ENCODE data around the gene SMG6. TPM values are rescaled to one million over a fixed set of nuclear protein-coding genes. Genes with fewer than 3 reads are reported as not detected.

The SMG6 gene
- polyA plus RNA-seq, 1 donor: 30.1 TPM

- no peak for DNase-seq
Measured at GRCh38 chr17:2060681-2061440, 242.7 kb downstream of the SMG6 start.

DNA sequence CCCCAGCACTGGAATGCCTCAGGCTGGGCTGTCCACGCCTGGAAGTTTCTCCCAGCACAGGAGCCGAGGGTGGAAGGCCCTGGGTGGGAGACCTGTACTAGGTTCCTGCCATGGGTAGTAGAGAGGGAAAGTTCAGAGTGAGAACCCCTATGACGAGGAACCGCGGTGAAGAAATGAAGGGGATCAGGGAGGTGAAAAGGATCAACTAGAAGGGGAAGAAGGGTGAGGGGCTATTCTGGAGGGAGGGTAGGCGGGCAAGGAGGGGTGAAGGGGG is 243.3 kb downstream of the SMG6 start:
- no peak for DNase-seq

DNA sequence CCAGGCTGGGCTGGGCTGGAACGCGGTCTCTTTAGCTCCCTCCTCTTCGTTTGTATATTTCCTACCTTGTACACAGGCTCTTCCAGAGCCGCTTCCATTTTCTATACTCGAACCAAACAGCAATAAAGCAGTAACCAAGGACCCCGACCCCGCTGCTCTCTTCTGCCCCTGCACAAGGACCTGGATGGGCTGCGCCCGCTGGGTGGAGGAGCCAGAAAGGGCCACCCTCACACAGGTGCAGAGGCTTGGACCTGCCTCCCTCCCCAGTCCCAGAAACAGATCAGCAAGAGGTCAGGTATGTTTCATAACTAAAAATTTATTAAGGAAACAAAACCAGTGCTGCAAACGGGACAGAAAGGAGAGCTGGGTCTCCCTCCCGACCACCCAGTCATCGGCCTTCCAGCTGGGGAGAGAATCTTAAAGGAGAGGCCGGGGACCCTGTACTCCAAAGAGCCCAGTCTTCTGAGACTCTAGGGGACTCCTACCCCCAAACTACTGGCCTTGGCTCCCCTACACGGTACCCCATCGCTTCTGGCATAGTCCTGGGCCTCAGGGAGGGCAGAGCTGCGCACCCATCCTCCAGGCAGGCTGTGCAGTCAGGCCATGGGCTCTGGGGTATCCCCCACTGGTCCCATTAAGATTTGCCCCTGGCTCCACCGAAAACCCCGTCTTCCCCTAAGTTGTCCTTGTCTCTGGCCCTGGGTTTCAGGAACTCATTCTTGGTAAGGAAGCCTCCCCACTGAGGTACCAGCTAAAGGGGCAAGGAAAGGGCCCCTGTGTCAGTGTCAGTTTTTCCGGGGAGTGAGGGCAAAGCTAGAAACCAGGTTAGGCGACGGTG is 243.8 kb downstream of the SMG6 start:
- DNase-seq: no peak

- no peak for DNase-seq
Measured at GRCh38 chr17:2058586-2059546, 244.7 kb downstream of the SMG6 start.

GRCh38 chr17:2057760-2058585 is 245.6 kb downstream of the SMG6 start:
- DNase-seq: no peak

DNA sequence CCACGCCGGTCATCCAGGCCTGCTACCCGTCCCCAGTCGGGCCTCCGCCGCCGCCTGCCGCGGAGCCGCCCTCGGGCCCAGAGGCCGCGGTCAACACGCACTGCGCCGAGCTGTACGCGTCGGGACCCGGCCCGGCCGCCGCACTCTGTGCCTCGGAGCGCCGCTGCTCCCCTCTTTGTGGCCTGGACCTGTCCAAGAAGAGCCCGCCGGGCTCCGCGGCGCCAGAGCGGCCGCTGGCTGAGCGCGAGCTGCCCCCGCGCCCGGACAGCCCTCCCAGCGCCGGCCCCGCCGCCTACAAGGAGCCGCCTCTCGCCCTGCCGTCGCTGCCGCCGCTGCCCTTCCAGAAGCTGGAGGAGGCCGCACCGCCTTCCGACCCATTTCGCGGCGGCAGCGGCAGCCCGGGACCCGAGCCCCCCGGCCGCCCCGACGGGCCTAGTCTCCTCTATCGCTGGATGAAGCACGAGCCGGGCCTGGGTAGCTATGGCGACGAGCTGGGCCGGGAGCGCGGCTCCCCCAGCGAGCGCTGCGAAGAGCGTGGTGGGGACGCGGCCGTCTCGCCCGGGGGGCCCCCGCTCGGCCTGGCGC is 246.3 kb downstream of the SMG6 start:
- no peak for DNase-seq

DNA sequence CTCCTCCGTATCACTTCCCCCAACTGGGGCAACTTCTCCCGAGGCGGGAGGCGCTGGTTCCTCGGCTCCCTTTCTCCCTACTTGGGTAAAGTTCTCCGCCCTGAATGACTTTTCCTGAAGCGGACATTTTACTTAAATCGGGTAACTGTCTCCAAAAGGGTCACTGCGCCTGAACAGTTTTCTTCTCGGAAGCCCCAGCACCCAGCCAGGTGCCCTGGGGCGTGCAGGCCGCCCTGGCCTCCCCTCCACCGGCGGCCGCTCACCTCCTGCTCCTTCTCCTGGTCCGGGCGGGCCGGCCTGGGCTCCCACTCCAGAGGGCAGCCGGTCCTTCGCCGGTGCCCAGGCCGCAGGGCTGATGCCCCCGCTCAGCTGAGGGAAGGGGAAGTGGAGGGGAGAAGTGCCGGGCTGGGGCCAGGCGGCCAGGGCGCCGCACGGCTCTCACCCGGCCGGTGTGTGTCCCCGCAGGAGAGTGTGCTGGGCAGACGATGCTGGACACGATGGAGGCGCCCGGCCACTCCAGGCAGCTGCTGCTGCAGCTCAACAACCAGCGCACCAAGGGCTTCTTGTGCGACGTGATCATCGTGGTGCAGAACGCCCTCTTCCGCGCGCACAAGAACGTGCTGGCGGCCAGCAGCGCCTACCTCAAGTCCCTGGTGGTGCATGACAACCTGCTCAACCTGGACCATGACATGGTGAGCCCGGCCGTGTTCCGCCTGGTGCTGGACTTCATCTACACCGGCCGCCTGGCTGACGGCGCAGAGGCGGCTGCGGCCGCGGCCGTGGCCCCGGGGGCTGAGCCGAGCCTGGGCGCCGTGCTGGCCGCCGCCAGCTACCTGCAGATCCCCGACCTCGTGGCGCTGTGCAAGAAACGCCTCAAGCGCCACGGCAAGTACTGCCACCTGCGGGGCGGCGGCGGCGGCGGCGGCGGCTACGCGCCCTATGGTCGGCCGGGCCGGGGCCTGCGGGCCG is 247.1 kb downstream of the SMG6 start:
- no peak for DNase-seq

DNA sequence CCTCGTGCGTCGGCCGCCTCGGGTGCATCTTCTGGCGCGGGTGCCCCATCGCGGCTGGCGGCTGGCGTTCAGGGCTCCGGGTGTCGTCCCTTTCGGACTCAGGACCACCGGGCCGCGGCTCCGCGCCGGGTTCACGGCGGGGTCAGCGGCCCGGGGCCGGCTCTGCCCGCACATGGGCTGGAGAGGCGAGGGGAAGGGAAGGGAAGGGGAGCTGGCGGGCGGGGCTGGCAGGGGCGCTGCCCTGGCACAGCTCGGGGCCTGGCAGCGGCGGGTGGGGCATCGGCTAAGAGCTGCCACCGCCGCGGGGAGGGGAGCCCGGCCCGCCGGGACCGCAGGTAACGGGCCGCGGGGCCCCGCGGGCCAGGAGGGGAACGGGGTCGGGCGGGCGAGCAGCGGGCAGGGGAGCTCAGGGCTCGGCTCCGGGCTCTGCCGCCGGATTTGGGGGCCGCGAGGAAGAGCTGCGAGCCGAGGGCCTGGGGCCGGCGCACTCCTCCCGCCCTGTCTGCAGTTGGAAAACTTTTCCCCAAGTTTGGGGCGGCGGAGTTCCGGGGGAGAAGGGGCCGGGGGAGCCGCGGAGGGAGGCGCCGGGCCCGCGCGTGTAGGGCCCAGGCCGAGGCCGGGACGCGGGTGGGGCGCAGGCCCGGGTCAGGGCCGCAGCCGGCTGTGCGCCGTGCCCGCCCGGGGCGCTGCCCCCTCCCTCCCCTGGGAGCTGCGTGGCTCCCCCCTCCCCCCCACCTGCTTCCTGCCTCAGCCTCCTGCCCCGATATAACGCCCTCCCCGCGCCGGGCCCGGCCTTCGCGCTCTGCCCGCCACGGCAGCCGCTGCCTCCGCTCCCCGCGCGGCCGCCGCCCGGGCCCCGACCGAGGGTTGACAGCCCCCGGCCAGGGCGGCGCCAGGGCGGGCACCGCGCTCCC is 248.0 kb downstream of the SMG6 start:
- DNase-seq: no peak

DNA sequence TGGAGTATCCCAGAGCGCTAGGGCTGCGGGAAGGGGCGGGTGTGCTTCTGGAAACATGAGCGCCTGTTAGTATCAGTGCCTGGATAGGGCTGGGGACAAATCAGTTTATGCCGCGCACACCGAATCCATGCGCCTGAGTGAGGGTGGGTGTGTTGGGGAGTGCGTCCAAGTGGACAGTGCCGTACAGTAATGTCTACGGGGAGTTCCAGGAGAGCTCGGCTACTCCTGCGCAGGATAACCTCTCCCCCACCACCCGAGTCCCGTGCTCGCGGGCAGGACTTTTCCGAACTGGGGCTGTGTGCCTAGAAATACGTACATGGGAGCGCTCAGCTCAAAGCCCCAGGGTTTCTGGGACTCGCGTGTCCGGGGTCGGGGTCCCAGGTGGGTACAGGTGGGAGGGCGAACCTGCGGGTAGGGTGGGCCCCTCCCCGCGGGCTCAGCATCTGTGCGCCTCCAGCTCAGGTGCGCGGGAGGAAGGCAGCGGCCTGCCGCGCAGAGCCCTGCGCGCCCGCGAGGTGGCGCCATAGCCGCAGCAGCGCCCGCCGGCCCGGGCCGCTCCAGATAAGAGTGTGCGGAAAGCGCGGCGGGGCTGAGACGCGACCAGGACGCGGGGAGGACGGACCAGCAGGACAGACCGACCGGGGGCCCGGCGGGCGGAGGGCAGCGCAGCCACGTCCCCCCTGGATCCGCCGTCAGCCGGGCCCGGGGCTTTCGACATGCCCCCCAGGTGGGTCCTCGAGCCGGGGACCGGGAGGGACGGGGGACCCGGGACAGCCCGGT is 248.9 kb downstream of the SMG6 start, which contains the start of gene HIC1:
Gene HIC1 (plus strand): TSS at position 592 of the 780 bp plus-strand sequence. CDS start 1,588 bp downstream, outside the sequence.
- DNase-seq: no peak

GRCh38 chr17:2054262-2054511 is 249.4 kb downstream of the SMG6 start:
- no peak for DNase-seq

DNA sequence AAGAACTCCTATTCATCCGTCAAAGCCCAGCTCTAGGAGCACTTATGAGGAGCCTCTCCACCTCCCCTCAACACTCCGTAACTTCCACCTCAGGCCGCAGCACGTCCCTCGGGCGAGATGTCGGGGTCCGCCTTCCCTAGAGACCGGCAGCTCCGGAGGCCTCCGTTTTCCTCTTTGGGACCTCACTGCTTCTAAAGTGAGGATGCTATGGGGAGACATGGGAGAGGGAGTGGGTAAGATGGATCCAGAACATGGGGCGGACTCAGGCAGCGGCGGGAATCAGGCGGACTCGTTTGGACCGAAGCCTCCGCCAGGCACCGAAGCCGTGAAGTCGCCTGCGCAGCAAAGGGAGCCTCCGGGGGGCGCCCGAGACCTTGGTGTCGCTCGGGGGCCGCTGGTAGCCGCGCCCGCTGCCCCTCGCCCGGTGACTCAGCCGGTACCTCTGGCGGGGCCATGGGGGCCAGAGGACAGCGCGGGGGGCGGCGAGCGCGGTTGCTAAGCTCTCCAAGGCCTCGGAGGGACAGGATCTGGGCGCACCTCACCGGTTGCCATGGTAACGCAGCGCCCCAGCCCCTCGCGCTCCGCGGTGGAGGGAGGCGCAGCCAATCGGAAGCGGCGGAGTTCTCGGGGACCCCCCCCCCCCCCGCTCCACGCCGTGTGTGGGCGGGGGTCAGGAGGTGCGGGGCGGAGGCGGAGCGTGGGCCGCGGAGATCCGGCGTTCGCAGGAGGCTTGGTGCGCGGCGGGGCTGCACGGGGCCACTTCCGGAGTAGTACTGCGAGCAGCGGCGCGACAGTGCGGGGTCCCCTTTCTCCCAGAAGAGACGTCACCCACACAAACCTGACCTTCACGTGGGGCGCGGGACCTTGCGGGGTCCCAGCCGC is 250.0 kb downstream of the SMG6 start:
- DNase-seq: no peak

DNA sequence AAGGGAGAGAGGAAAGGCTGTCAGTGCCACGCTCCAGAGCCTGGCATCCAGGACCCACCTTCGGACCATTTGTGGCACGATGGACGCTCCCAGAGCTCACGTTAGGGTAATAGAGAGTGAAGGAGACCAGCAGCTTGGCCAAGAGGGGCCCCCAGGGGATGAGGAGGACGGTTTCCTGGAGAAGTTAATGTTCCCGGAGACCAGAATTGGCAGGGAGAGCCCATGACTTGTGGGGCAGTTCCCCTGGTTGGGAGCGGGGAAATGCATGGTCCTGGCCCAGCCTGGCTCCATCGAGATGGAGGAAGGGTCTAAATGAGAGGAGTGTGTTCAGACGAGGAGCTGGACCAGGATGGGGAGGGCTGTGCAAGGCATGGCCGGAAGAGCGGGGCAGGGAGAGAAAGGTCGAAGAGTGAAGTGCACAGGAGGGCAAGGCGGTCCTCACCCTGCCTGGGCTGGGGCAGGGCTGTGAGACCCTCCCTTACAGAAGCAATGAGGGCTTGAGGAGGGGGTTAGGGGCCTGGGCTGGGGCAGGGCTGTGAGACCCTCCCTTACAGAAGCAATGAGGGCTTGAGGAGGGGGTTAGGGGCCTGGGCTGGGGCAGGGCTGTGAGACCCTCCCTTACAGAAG is 251.5 kb downstream of the SMG6 start:
- no peak for DNase-seq

GRCh38 chr17:2051061-2051932 is 252.3 kb downstream of the SMG6 start:
- no peak for DNase-seq

DNA sequence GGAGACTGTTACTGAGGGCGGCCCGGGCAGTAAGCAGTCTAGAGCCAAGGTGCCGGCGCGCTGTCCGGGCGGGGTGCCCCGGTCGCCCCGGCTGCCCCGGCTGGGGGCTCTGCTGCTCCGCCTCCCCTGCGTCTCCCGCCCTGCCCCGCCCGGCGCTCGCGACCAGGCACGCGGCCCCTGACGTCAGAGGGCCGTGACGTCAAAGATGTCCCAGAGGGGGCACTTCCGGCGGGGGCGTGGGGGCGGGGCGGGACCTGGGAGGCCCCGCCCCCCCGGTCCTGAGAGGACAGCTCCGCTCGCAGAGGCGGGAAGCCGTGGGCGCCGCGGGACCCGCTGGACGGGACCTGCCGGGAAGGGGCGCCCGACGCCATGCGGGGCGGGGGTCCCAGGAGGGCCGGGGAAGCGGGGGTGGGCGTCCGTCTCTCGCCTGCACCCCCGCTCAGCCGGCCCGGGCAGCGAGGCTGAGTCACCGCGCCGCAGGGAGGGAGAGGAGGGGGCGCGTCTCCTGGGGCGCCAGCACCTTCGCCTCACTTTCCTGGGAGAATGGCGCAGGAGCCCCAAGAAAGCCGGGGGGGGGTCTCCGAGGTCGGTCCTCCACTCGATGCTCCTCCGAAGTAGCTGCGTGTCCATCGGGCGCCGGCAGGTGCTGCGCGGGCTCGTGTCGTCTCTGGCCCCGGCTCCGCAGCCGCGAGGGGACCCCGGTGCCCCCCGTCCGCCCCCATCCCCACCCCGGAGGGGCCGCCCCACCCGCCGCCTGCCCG is 253.1 kb downstream of the SMG6 start:
- DNase-seq: no peak

All from left kidney (tissue), 2 donors.